Medulla oblongata (tissue), 1 donor: ENCODE data around the gene B4GAT1.

ENCODE experiments used
- DNase-seq: peaks from one replicate; pipeline ENCODE4 v3.0.0-alpha.2; 2015; ENCODE audit errors: extremely low spot score

Gene B4GAT1

GRCh38 chr11:66309475-66309874 is 38.0 kb downstream of the B4GAT1 start:
- DNase-seq, result no peak

GRCh38 chr11:66302656-66303055 is 44.8 kb downstream of the B4GAT1 start:
- no peak for DNase-seq

DNA sequence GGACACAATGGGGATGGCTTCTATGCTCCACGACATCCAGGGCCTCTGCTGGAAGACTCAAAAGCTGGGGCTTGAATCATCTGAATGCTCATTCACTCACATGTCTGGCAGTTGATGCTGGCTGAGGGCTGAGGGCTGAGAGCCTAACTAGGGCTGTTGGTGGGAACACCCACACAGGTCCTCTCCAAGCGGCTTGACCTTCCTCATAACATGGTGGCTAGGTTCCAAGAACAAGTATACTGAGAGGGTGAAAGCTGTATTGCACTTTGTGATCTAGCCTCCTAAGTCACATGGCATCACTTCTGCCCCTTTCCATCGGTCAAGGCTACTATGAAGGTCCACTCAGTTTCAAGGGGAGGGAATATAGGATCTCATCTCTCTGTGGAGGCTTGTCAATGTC is 48.2 kb downstream of the B4GAT1 start:
- DNase-seq, result no peak

- no peak for DNase-seq
These were observed 49.8 kb downstream of the B4GAT1 start for GRCh38 chr11:66297610-66298009.
